Small intestine (tissue), 7 donors: ENCODE measurements around the gene DENND4C. TPM values are rescaled to one million over a fixed set of nuclear protein-coding genes. Genes with fewer than 3 reads are reported as not detected.

Source experiments
- DNase-seq, 2 donors: peaks; one replicate each; pipeline versions ENCODE4 v3.0.0 to v3.0.0-alpha.2; 2013
- FAIRE-seq: peaks from 2 replicates; lab custom pipeline; 2012; peaks lifted over from hg19 to GRCh38; lab: Jason Lieb, UNC
- H3K27ac ChIP-seq, 3 donors: one replicate each; pipeline ENCODE4 v1.5.1; 2013; ENCODE audit warnings: low read length in 2 of 3, mild to moderate bottlenecking in 2 of 3, control low read depth in 1 of 3, inconsistent platforms in 1 of 3, low read depth in 1 of 3, moderate library complexity in 1 of 3
- H3K27me3 ChIP-seq, 3 donors: one replicate each; pipeline ENCODE4 v1.6.1; 2013; ENCODE audit warnings: low read length in 3 of 3, inconsistent platforms in 1 of 3; ENCODE audit not compliant: control insufficient read depth in 3 of 3, insufficient read depth in 3 of 3
- H3K36me3 ChIP-seq, 3 donors: one replicate each; pipeline ENCODE4 v1.6.1; 2013; ENCODE audit warnings: low read length in 3 of 3, inconsistent platforms in 1 of 3, low read depth in 1 of 3, mild to moderate bottlenecking in 1 of 3, moderate library complexity in 1 of 3; ENCODE audit not compliant: control insufficient read depth in 3 of 3, insufficient read depth in 2 of 3
- H3K4me1 ChIP-seq, 3 donors: one replicate each; pipeline ENCODE4 v1.6.1; 2013; ENCODE audit warnings: low read length in 2 of 3, inconsistent platforms in 1 of 3, low read depth in 1 of 3, mild to moderate bottlenecking in 1 of 3, moderate library complexity in 1 of 3; ENCODE audit not compliant: control insufficient read depth in 3 of 3, insufficient read depth in 2 of 3
- H3K4me3 ChIP-seq, 3 donors: one replicate each; pipeline ENCODE4 v1.5.1; 2013; ENCODE audit warnings: low read length in 3 of 3, control low read depth in 1 of 3, inconsistent platforms in 1 of 3, low read depth in 1 of 3, mild to moderate bottlenecking in 1 of 3, moderate library complexity in 1 of 3
- H3K9me3 ChIP-seq, 2 donors: one replicate each; pipeline ENCODE4 v1.6.1; 2013; ENCODE audit warnings: low read depth in 1 of 2, low read length in 1 of 2; ENCODE audit not compliant: control insufficient read depth in 2 of 2, insufficient read depth in 1 of 2
- WGBS, 3 donors: extraction: QIAGEN DNeasy Blood & Tissue Kit; methylation state at CpG; one replicate each; pipeline ENCODE4 v1.1.7; 2013; 5-methylcytosine and 5-hydroxymethylcytosine counted together
- polyA plus RNA-seq, 4 donors: library from polyadenylated mRNA; stranded (reverse) in 3 of 4; unstranded in 1 of 4; fragments of 200-250 nt in 3 of 4; fragments of 120-200 nt in 1 of 4; gene quantifications; one replicate each; pipeline versions ENCODE4 v1.2.1 to v1.2.3, GENCODE V29; 2013
- donor health status: healthy with polysubstance abuse.
- donor health status: control.
- donor health status: control.
- donor health status: Bipolar disorder and iron deficiency.
- donor health status: healthy.

Gene DENND4C
- polyA plus RNA-seq, 4 donors = 13.8 to 45.6 (median 17.7) TPM

GRCh38 chr9:19371942-19372341, 141.4 kb downstream of the DENND4C start:
- H3K4me3 ChIP-seq = no peak overlapping the region
- H3K9me3 ChIP-seq = no peaks in the 10 kb centered on the region
- no peaks in the 10 kb centered on the region for H3K4me1 ChIP-seq
- no peak for DNase-seq
- 82 to 92% (median 84%) methylated on average over 5 of the region's 5 CpGs for WGBS, 3 donors
- no peak overlapping the region for H3K27ac ChIP-seq
- H3K36me3 ChIP-seq = peaks cover 12 to 43% (median 14%) of the 10 kb centered on the region in 3 donors
- no peak for FAIRE-seq
- H3K27me3 ChIP-seq = no peaks in the 10 kb centered on the region

- H3K36me3 ChIP-seq = peaks cover 13 to 40% (median 17%) of the 10 kb centered on the region in 3 donors
- H3K9me3 ChIP-seq = no peaks in the 10 kb centered on the region
- H3K27me3 ChIP-seq = no peaks in the 10 kb centered on the region
- H3K4me3 ChIP-seq = no peak overlapping the region
- DNase-seq (no peak), FAIRE-seq (no peak)
- no peak overlapping the region for H3K27ac ChIP-seq
- 91 to 97% (median 93%) methylated on average over 8 of the region's 8 CpGs for WGBS, 3 donors
- peaks cover 0 to 3% (median 0%) of the 10 kb centered on the region in 3 donors for H3K4me1 ChIP-seq
These were observed 142.1 kb downstream of the DENND4C start for GRCh38 chr9:19372567-19372966.

DNA sequence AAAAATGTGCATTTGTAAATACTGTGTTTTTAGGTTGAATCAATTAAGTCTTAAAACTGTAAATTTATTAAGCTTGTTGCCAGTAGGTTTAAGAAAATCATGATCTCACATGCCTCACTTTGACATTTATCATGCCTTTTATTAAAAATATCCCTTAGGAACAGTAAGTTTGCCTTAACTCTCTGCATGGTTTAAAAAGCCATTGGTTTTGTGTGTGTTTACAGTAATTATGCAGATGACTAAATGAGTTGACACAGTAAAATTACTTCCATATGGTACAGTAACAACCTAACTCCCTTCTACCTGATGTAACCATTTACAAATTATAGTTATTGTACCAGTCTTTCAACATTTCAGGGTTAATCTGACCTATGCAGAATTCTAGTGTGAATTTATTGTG, 143.0 kb downstream of the DENND4C start:
- FAIRE-seq = no peak
- Histone ChIP-seq H3K9me3 (no peaks in the 10 kb centered on the region), H3K27ac (no peak overlapping the region), H3K27me3 (no peaks in the 10 kb centered on the region), H3K36me3 (peaks cover 13 to 41% (median 21%) of the 10 kb centered on the region in 3 donors), H3K4me1 (peaks cover 0 to 9% (median 3%) of the 10 kb centered on the region in 3 donors), H3K4me3 (no peak overlapping the region)
- no peak for DNase-seq

GRCh38 chr9:19375538-19375937, 145.0 kb downstream of the DENND4C start:
- H3K4me1 ChIP-seq = peaks cover 0 to 9% (median 3%) of the 10 kb centered on the region in 3 donors
- H3K4me3 ChIP-seq = no peak overlapping the region
- FAIRE-seq (no peak), DNase-seq (no peak)
- peaks cover 10 to 31% (median 18%) of the 10 kb centered on the region in 3 donors for H3K36me3 ChIP-seq
- no peak overlapping the region for H3K27ac ChIP-seq
- no peaks in the 10 kb centered on the region for H3K27me3 ChIP-seq
- no peaks in the 10 kb centered on the region for H3K9me3 ChIP-seq

- FAIRE-seq = no peak
- 50 to 55% (median 53%) methylated on average over 2 of the region's 2 CpGs for WGBS, 3 donors
These were observed 146.4 kb downstream of the DENND4C start for GRCh38 chr9:19376931-19377330.

DNA sequence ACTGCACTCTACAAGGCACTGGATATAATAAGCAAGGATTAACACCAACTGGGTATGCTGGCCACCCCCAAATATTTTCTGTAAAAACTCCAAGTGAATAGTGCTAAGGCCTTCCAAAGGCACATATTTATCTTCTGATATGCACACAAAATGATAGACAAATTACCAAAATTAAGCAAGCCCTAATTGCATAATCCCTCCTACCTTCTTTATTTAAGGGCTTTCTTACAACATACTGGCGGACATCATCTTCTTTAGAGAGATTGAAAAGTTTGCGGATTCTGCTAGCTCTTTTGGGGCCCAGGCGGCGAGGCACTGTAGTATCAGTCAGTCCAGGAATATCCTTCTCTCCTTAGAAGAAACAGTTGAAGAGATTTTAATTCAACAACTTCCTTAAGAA, 147.7 kb downstream of the DENND4C start:
- FAIRE-seq = no peak
- Histone ChIP-seq H3K4me3 (peak overlapping the region in 1 of 3 donors; percentile 80), H3K27ac (no peak overlapping the region), H3K27me3 (no peaks in the 10 kb centered on the region), H3K36me3 (peaks cover 8 to 25% (median 15%) of the 10 kb centered on the region in 3 donors), H3K9me3 (no peaks in the 10 kb centered on the region), H3K4me1 (peaks cover 0 to 9% (median 3%) of the 10 kb centered on the region in 3 donors)
- DNase-seq = no peak
- WGBS, 3 donors = 15 to 57% (median 31%) methylated on average over 4 of the region's 4 CpGs

More at GRCh38 chr9:19376931-19377330, 146.4 kb downstream of the DENND4C start:
- Histone ChIP-seq H3K36me3 (peaks cover 8 to 30% (median 16%) of the 10 kb centered on the region in 3 donors), H3K27me3 (no peaks in the 10 kb centered on the region), H3K9me3 (no peaks in the 10 kb centered on the region), H3K27ac (no peak overlapping the region), H3K4me1 (peaks cover 0 to 9% (median 3%) of the 10 kb centered on the region in 3 donors), H3K4me3 (no peak overlapping the region)
- DNase-seq = no peak

- peak overlapping the region in 2 of 3 donors; percentile 14 to 95 for H3K27ac ChIP-seq
- FAIRE-seq (no peak), DNase-seq (no peak)
- peak overlapping the region; percentile 37 to 97 (median 80) for H3K4me3 ChIP-seq
- H3K27me3 ChIP-seq = no peaks in the 10 kb centered on the region
- H3K4me1 ChIP-seq = peaks cover 0 to 9% (median 3%) of the 10 kb centered on the region in 3 donors
- H3K9me3 ChIP-seq = no peaks in the 10 kb centered on the region
- WGBS, 3 donors = 7 to 23% (median 10%) methylated on average over 7 of the region's 7 CpGs
- peaks cover 8 to 25% (median 15%) of the 10 kb centered on the region in 3 donors for H3K36me3 ChIP-seq
These were observed 148.2 kb downstream of the DENND4C start for GRCh38 chr9:19378647-19379046.

DNA sequence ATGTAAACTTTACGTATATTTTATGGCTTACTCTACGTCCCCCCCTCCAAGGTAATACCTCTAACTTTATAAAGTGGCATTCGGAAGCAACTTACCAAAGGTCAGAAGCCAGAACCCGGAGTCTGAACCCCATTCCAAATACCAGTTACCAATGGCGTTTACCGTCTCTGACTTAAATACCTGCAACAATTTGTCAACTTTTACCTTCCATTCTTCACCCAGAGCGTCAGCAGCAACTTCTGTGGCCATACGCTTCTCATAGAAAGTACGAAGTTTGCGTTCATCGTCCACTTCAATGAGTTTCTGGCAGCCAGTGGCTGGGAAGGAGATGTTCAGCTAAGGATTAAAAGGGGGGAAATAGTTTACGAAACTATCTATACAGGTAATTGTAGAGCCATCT, 148.8 kb downstream of the DENND4C start:
- Histone ChIP-seq H3K36me3 (peaks cover 8 to 25% (median 15%) of the 10 kb centered on the region in 3 donors), H3K4me1 (peaks cover 0 to 9% (median 3%) of the 10 kb centered on the region in 3 donors), H3K4me3 (peak overlapping the region; percentile 37 to 97 (median 80)), H3K27me3 (no peaks in the 10 kb centered on the region), H3K27ac (peak overlapping the region; percentile 95 to 99 (median 96)), H3K9me3 (no peaks in the 10 kb centered on the region)
- DNase-seq (peak in 1 of 2 donors; percentile 47), FAIRE-seq (no peak)
- 1 to 5% (median 2%) methylated on average over 12 of the region's 12 CpGs for WGBS, 3 donors

DNA sequence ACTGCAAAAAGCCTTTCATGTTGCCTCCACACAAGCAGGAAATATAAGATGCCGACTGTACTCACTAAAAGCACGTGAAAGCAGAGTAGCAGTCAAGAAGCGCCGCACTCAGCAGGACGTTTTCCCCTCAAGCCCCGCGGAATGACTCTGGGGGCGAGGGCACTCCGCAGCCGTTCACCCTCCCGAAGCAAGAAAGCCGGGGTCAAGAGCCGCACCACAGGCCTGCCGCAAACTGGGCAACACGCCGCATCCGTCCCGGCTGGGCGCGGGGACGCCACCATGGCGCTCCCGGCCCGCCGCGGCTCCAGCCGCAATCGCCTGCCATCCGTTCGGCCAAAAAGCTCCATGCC, 149.2 kb downstream of the DENND4C start:
- DNase-seq (no peak), FAIRE-seq (no peak)
- H3K27ac ChIP-seq = peak overlapping the region; percentile 95 to 99 (median 96)
- no peaks in the 10 kb centered on the region for H3K9me3 ChIP-seq
- 0% methylated on average over 25 to 30 of the region's 30 CpGs for WGBS, 3 donors
- H3K4me3 ChIP-seq = peak overlapping the region; percentile 37 to 97 (median 80)
- H3K36me3 ChIP-seq = peaks cover 8 to 22% (median 11%) of the 10 kb centered on the region in 3 donors
- peaks cover 0 to 9% (median 3%) of the 10 kb centered on the region in 3 donors for H3K4me1 ChIP-seq
- H3K27me3 ChIP-seq = no peaks in the 10 kb centered on the region
